ENCODE results near the gene HYPK.

GRCh38 chr15:43776101-43776717 lies 24.2 kb upstream of the HYPK start:
- TF ChIP-seq CTCF (IDR thresholded peaks at IDR 0.05) = no peak
- no peak for TF ChIP-seq POLR2A (IDR thresholded peaks at IDR 0.05)
